PC-9 (cell line): ENCODE data around the gene FAXC.

ENCODE experiments used
- EZH2 ChIP-seq: fragments of 200-600 bp; sonication (generic); IDR thresholded peaks from 2 replicates; pipeline ENCODE4 v1.8.0; 2017; ENCODE audit warnings: antibody characterized with exemption, low read depth
- TF ChIP-seq, protein P1 (sequence below): fragments of 200-600 bp; sonication (generic); conservative IDR thresholded peaks from 2 replicates; pipeline ENCODE4 v1.6.1; 2017; ENCODE audit warnings: mixed run types, antibody characterized with exemption, mild to moderate bottlenecking, moderate library complexity

DNA sequence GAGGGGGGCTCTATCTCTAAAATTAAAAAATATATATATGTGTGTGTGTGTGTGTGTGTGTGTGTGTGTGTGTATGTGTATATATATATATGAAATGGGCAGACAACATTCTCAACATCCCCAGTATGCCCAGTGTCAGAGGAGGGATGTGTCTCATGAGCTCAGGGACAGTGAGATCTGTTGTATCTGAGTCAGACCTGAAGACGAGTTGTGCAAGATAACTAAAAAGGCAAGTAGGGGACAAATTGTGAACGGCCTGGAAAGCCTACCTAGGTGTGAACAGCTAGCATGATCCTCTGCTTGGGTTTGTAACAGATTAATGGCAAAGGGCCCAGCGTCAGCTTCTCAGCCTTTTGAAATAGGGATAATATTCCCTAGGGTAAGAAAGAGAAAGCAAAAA is 124.3 kb downstream of the FAXC start:
- TF ChIP-seq, protein P1, sequence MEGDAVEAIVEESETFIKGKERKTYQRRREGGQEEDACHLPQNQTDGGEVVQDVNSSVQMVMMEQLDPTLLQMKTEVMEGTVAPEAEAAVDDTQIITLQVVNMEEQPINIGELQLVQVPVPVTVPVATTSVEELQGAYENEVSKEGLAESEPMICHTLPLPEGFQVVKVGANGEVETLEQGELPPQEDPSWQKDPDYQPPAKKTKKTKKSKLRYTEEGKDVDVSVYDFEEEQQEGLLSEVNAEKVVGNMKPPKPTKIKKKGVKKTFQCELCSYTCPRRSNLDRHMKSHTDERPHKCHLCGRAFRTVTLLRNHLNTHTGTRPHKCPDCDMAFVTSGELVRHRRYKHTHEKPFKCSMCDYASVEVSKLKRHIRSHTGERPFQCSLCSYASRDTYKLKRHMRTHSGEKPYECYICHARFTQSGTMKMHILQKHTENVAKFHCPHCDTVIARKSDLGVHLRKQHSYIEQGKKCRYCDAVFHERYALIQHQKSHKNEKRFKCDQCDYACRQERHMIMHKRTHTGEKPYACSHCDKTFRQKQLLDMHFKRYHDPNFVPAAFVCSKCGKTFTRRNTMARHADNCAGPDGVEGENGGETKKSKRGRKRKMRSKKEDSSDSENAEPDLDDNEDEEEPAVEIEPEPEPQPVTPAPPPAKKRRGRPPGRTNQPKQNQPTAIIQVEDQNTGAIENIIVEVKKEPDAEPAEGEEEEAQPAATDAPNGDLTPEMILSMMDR = no peak
- no peak for TF ChIP-seq EZH2
